Adrenal gland (tissue), 5 donors: ENCODE measurements around the gene SMURF2.
"Not testable (repeated sequence)": the region's sequence is repeated elsewhere in the genome, so short reads cannot be mapped to it uniquely, and the experiment has no call there.

Experiments
- POLR2A ChIP-seq, 2 donors: fragments of 450-650 bp; IDR thresholded peaks; one replicate each; pipeline ENCODE4 v1.6.1; 2017; ENCODE audit warnings: antibody characterized with exemption in 2 of 2, mild to moderate bottlenecking in 2 of 2, moderate library complexity in 1 of 2
- TF ChIP-seq, protein P1 (sequence below), 6 experiments: fragments of 450-650 bp in 4 of 6; fragments of 200-600 bp in 2 of 6; sonication (generic) in 1 of 6; IDR thresholded peaks; 1 replicate in 5 of 6; 2 replicates in 1 of 6; pipeline versions ENCODE4 v1.5.1 to v1.8.0; 2016 to 2021; ENCODE audit warnings: antibody characterized with exemption in 6 of 6, mild to moderate bottlenecking in 2 of 6, moderate library complexity in 1 of 6
- donor health status: DM: no; HTN: no; CAD: no.

DNA sequence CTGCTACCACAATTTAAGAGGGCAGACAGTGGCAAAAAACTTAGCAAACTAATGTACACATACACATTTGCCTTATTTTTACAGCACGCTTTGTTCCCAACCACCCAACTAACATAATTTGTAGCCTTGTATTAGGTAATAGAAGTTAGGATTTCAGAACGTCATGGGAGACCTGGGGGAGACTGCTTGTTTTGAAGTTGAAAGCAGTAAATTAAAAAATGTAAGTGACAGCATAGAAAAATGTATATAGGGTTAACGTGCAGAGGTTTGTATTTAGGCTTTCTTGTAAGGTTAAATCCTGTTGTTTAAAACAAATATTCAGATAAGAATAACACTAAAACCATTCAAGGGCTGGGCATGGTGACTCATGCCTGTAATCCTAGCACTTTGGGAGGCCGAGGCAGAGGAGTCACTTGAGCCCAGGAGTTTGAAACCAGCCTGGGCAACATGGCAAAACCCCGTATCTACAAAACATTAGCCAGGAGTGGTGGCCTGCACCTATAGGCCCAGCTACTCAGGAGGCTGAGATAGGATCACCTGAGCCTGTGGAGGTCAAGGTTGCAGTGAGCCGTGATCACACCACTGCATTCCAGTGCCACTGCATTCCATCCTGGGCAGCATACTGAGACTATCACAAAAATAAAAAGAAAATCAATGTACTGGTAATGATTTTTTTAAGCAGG, 2.3 kb upstream of the SMURF2 start:
- not testable (repeated sequence) for TF ChIP-seq POLR2A (IDR thresholded peaks at IDR 0.05)
- TF ChIP-seq, protein P1, sequence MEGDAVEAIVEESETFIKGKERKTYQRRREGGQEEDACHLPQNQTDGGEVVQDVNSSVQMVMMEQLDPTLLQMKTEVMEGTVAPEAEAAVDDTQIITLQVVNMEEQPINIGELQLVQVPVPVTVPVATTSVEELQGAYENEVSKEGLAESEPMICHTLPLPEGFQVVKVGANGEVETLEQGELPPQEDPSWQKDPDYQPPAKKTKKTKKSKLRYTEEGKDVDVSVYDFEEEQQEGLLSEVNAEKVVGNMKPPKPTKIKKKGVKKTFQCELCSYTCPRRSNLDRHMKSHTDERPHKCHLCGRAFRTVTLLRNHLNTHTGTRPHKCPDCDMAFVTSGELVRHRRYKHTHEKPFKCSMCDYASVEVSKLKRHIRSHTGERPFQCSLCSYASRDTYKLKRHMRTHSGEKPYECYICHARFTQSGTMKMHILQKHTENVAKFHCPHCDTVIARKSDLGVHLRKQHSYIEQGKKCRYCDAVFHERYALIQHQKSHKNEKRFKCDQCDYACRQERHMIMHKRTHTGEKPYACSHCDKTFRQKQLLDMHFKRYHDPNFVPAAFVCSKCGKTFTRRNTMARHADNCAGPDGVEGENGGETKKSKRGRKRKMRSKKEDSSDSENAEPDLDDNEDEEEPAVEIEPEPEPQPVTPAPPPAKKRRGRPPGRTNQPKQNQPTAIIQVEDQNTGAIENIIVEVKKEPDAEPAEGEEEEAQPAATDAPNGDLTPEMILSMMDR (IDR thresholded peaks at IDR 0.05), result not testable (repeated sequence)
